ENCODE data around the gene CCNL2.

- TF ChIP-seq POLR2AphosphoS5 (IDR thresholded peaks at IDR 0.05; ENCODE audit: insufficient read depth in 1 of 2, low read depth in 1 of 2): no peak
- no peak for TF ChIP-seq CTCF (IDR thresholded peaks at IDR 0.05)
Observed at GRCh38 chr1:1381294-1381693, 17.8 kb downstream of the CCNL2 start.

Measured in vagina (tissue), 2 donors.